HepG2 (cell line): ENCODE data around the gene OS9. TPM values are rescaled to one million over a fixed set of nuclear protein-coding genes. Genes with fewer than 3 reads are reported as not detected.

ENCODE experiments used
- AGO2 ChIP-seq: fragments of 200-400 bp; formaldehyde crosslinking; optimal IDR thresholded peaks from 2 replicates; pipeline ENCODE3; 2017; ENCODE audit warnings: mild to moderate bottlenecking, low read depth, low read length, moderate library complexity
- ATRX ChIP-seq: sonication (generic); formaldehyde crosslinking; IDR thresholded peaks from 2 replicates; pipeline ENCODE4 v1.4.0; 2020; ENCODE audit warnings: missing genetic modification reagents, borderline replicate concordance
- EED ChIP-seq: sonication (generic); formaldehyde crosslinking; IDR thresholded peaks from 2 replicates; pipeline ENCODE4 v1.5.0; 2020; ENCODE audit warnings: mild to moderate bottlenecking, missing genetic modification reagents
- ELF3 ChIP-seq: IDR thresholded peaks from 2 replicates; pipeline ENCODE4 v1.6.1; 2016; ENCODE audit warnings: missing genetic modification reagents, missing compliant biosample characterization
- ETV5 ChIP-seq: IDR thresholded peaks from 2 replicates; pipeline ENCODE4 v1.6.1; 2018; ENCODE audit warnings: missing biosample characterization, missing genetic modification reagents, inconsistent platforms, borderline replicate concordance
- ISL2 ChIP-seq: sonication (generic); formaldehyde crosslinking; IDR thresholded peaks from 2 replicates; pipeline ENCODE4 v1.5.0; 2020; ENCODE audit warnings: missing genetic modification reagents
- MED13 ChIP-seq: sonication (generic); formaldehyde crosslinking; IDR thresholded peaks from 2 replicates; pipeline ENCODE4 v1.5.0; 2020; ENCODE audit warnings: missing genetic modification reagents
- PATZ1 ChIP-seq: sonication (generic); formaldehyde crosslinking; IDR thresholded peaks from 2 replicates; pipeline ENCODE4 v1.4.0; 2020; ENCODE audit warnings: missing genetic modification reagents
- SOX13 ChIP-seq, 3 experiments: fragments of 450-650 bp in 1 of 3; sonication (generic) in 1 of 3; formaldehyde crosslinking in 1 of 3; IDR thresholded peaks in 2 of 3; conservative IDR thresholded peaks in 1 of 3; 2 replicates each; pipeline versions ENCODE4 v1.5.0 to v1.6.1; 2016 to 2020; ENCODE audit warnings: antibody characterized with exemption in 1 of 3, mild to moderate bottlenecking in 1 of 3, missing compliant biosample characterization in 1 of 3, missing genetic modification reagents in 1 of 3, moderate library complexity in 1 of 3
- ZBTB38 ChIP-seq: sonication (generic); formaldehyde crosslinking; IDR thresholded peaks from 2 replicates; pipeline ENCODE4 v1.5.1; 2020; ENCODE audit warnings: mild to moderate bottlenecking, missing genetic modification reagents
- ZNF136 ChIP-seq: sonication (generic); formaldehyde crosslinking; IDR thresholded peaks from 2 replicates; pipeline ENCODE4 v1.8.1; 2022; ENCODE audit warnings: low read depth, mild to moderate bottlenecking, moderate library complexity, missing genetic modification reagents
- ZNF234 ChIP-seq: sonication (generic); formaldehyde crosslinking; conservative IDR thresholded peaks from 2 replicates; pipeline ENCODE4 v1.5.1; 2020; ENCODE audit warnings: mild to moderate bottlenecking, missing genetic modification reagents
- ZNF572 ChIP-seq: sonication (generic); formaldehyde crosslinking; IDR thresholded peaks from 2 replicates; pipeline ENCODE4 v1.5.1; 2020; ENCODE audit warnings: mild to moderate bottlenecking, missing genetic modification reagents
- ZNF724P ChIP-seq: sonication (generic); formaldehyde crosslinking; IDR thresholded peaks from 2 replicates; pipeline ENCODE4 v1.8.0; 2022; ENCODE audit warnings: missing genetic modification reagents, borderline replicate concordance
- ZNF788 ChIP-seq: sonication (generic); formaldehyde crosslinking; IDR thresholded peaks from 2 replicates; pipeline ENCODE4 v1.5.0; 2020; ENCODE audit warnings: mild to moderate bottlenecking, missing genetic modification reagents, borderline replicate concordance
- polyA plus RNA-seq, 8 experiments: library from polyadenylated mRNA; depleted of rRNA in 3 of 8; stranded (reverse) in 7 of 8; unstranded in 1 of 8; fragments of >200 nt; fragmentation: Illumina TruSeq in 4 of 8; extraction: Trizol in 4 of 8; gene quantifications; 2 replicates each; pipeline versions ENCODE4 v1.2.1 to v1.2.3, GENCODE V29; 2011 to 2016; ENCODE audit warnings: low read depth in 4 of 8, missing spikeins in 1 of 8, mixed read lengths in 1 of 8; ENCODE audit not compliant: insufficient read depth in 1 of 8
- total RNA-seq, 5 experiments: library from RNA; depleted of rRNA; stranded (reverse); fragments of >200 nt; fragmentation: Illumina TruSeq; extraction: Trizol; gene quantifications; 2 replicates each; pipeline ENCODE4 v1.2.3, GENCODE V29; 2016; ENCODE audit warnings: low read depth in 1 of 5
- TF ChIP-seq, protein P1 (sequence below): sonication (generic); formaldehyde crosslinking; IDR thresholded peaks from 2 replicates; pipeline ENCODE4 v1.9.0; 2021; ENCODE audit warnings: missing genetic modification reagents, borderline replicate concordance
- TF ChIP-seq, protein P2 (sequence below): sonication (generic); formaldehyde crosslinking; IDR thresholded peaks from 2 replicates; pipeline ENCODE4 v1.4.0; 2020; ENCODE audit warnings: missing genetic modification reagents, borderline replicate concordance
- TF ChIP-seq, protein P3 (sequence below): sonication (generic); formaldehyde crosslinking; IDR thresholded peaks from 2 replicates; pipeline ENCODE4 v1.5.0; 2020; ENCODE audit warnings: mild to moderate bottlenecking, low read depth, missing genetic modification reagents, borderline replicate concordance

OS9 gene
- total and polyA plus RNA-seq, 2 of the 13 experiments (the other 11 are each of a cell fraction or from before 2014, with no cell fraction given): 156 to 206 TPM

- peak; percentile 62 for TF ChIP-seq PATZ1
- TF ChIP-seq ELF3 (CRISPR knock-in tag): no peak
- TF ChIP-seq AGO2: peak; percentile 33
- TF ChIP-seq, protein P1, sequence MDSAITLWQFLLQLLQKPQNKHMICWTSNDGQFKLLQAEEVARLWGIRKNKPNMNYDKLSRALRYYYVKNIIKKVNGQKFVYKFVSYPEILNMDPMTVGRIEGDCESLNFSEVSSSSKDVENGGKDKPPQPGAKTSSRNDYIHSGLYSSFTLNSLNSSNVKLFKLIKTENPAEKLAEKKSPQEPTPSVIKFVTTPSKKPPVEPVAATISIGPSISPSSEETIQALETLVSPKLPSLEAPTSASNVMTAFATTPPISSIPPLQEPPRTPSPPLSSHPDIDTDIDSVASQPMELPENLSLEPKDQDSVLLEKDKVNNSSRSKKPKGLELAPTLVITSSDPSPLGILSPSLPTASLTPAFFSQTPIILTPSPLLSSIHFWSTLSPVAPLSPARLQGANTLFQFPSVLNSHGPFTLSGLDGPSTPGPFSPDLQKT (CRISPR knock-in tag): no peak
- TF ChIP-seq ZNF572: peak; percentile 76; the same call in 1 of the 2 replicates
- TF ChIP-seq ISL2 (CRISPR knock-in tag): 0 out of 2 replicates have a peak, but pooled peaks have one; percentile 31
- no peak for TF ChIP-seq ZNF788
- TF ChIP-seq ETV5 (CRISPR knock-in tag): 0 out of 2 replicates have a peak, but pooled peaks have one; percentile 9
- no peak for TF ChIP-seq ZNF136 (CRISPR knock-in tag)
- no peak for TF ChIP-seq SOX13 (IDR thresholded peaks at IDR 0.05)
- TF ChIP-seq SOX13 (CRISPR knock-in tag; conservative IDR thresholded peaks at IDR 0.05 in 1 of 2, IDR thresholded peaks at IDR 0.05 in 1 of 2): peak in 1 of 2 experiments; percentile 28; a peak in 1 of 4 replicates
- no peak for TF ChIP-seq MED13 (CRISPR knock-in tag)
- TF ChIP-seq ZNF234 (CRISPR knock-in tag): 0 out of 2 replicates have a peak, but pooled peaks have one; percentile 77
- TF ChIP-seq, protein P2, sequence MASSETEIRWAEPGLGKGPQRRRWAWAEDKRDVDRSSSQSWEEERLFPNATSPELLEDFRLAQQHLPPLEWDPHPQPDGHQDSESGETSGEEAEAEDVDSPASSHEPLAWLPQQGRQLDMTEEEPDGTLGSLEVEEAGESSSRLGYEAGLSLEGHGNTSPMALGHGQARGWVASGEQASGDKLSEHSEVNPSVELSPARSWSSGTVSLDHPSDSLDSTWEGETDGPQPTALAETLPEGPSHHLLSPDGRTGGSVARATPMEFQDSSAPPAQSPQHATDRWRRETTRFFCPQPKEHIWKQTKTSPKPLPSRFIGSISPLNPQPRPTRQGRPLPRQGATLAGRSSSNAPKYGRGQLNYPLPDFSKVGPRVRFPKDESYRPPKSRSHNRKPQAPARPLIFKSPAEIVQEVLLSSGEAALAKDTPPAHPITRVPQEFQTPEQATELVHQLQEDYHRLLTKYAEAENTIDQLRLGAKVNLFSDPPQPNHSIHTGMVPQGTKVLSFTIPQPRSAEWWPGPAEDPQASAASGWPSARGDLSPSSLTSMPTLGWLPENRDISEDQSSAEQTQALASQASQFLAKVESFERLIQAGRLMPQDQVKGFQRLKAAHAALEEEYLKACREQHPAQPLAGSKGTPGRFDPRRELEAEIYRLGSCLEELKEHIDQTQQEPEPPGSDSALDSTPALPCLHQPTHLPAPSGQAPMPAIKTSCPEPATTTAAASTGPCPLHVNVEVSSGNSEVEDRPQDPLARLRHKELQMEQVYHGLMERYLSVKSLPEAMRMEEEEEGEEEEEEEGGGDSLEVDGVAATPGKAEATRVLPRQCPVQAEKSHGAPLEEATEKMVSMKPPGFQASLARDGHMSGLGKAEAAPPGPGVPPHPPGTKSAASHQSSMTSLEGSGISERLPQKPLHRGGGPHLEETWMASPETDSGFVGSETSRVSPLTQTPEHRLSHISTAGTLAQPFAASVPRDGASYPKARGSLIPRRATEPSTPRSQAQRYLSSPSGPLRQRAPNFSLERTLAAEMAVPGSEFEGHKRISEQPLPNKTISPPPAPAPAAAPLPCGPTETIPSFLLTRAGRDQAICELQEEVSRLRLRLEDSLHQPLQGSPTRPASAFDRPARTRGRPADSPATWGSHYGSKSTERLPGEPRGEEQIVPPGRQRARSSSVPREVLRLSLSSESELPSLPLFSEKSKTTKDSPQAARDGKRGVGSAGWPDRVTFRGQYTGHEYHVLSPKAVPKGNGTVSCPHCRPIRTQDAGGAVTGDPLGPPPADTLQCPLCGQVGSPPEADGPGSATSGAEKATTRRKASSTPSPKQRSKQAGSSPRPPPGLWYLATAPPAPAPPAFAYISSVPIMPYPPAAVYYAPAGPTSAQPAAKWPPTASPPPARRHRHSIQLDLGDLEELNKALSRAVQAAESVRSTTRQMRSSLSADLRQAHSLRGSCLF (CRISPR knock-in tag): no peak
- 0 out of 2 replicates have a peak, but pooled peaks have one; percentile 39 for TF ChIP-seq ZNF724P
- peak; percentile 36; the same call in 1 of the 2 replicates for TF ChIP-seq ZBTB38 (CRISPR knock-in tag)
- TF ChIP-seq ATRX (CRISPR knock-in tag): no peak
- no peak for TF ChIP-seq EED (CRISPR knock-in tag)
- TF ChIP-seq, protein P3, sequence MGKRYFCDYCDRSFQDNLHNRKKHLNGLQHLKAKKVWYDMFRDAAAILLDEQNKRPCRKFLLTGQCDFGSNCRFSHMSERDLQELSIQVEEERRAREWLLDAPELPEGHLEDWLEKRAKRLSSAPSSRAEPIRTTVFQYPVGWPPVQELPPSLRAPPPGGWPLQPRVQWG (CRISPR knock-in tag): no peak
Observed at GRCh38 chr12:57726151-57726883, 32.4 kb downstream of the OS9 start (continued).
